Glutamatergic neuron (in vitro differentiated cells): Measurements from ENCODE around the gene ETS1. TPM values are rescaled to one million over a fixed set of nuclear protein-coding genes. Genes with fewer than 3 reads are reported as not detected.

Source experiments
- DNase-seq: peaks from one replicate; pipeline ENCODE4 v3.0.0; 2022
- H3K27ac Mint-ChIP-seq: one replicate; pipeline ENCODE4 v1.8.0; 2020; ENCODE audit warnings: mild to moderate bottlenecking, mixed read lengths, inconsistent platforms; ENCODE audit not compliant: unreplicated experiment
- H3K27me3 Mint-ChIP-seq: one replicate; pipeline ENCODE4 v1.8.0; 2020; ENCODE audit warnings: mild to moderate bottlenecking, moderate library complexity, mixed read lengths, inconsistent platforms; ENCODE audit not compliant: unreplicated experiment
- H3K36me3 Mint-ChIP-seq: one replicate; pipeline ENCODE4 v1.8.0; 2020; ENCODE audit warnings: mild to moderate bottlenecking, mixed read lengths, inconsistent platforms; ENCODE audit not compliant: unreplicated experiment
- H3K4me1 Mint-ChIP-seq: one replicate; pipeline ENCODE4 v1.8.0; 2020; ENCODE audit warnings: mild to moderate bottlenecking, low read depth, mixed read lengths, inconsistent platforms; ENCODE audit not compliant: unreplicated experiment
- H3K4me3 Mint-ChIP-seq: one replicate; pipeline ENCODE4 v1.8.0; 2020; ENCODE audit warnings: mild to moderate bottlenecking, mixed read lengths, inconsistent platforms; ENCODE audit not compliant: unreplicated experiment
- H3K9me3 Mint-ChIP-seq: one replicate; pipeline ENCODE4 v1.8.0; 2020; ENCODE audit warnings: mild to moderate bottlenecking, moderate library complexity, mixed read lengths, inconsistent platforms; ENCODE audit not compliant: unreplicated experiment
- CTCF ChIP-seq: fragments of 200-600 bp; sonication (generic); IDR thresholded peaks from one replicate; pipeline ENCODE4 v1.5.0; 2021; ENCODE audit not compliant: partially characterized antibody, unreplicated experiment
- total RNA-seq: library from RNA; stranded (reverse); fragmentation: NEBNext Ultra II Directional; extraction: Animal tissue kit (Norgen Biotek cat#: 25700); gene quantifications from one replicate; pipeline ENCODE4 v1.2.1, GENCODE V29; 2021; ENCODE audit not compliant: unreplicated experiment

ETS1 gene
- total RNA-seq, 1 donor from 2014 or later = 1.0 TPM

GRCh38 chr11:128615076-128615475, 27.7 kb upstream of the ETS1 start:
- no peak for DNase-seq
- TF ChIP-seq CTCF = no peak
- Mint-ChIP-seq H3K4me3 (no peak overlapping the region), H3K27ac (no peak overlapping the region), H3K4me1 (peaks cover 8% of the 10 kb centered on the region), H3K27me3 (peaks cover 9% of the 10 kb centered on the region), H3K36me3 (no peaks in the 10 kb centered on the region), H3K9me3 (peaks cover 6% of the 10 kb centered on the region)

GRCh38 chr11:128614026-128614425, 26.7 kb upstream of the ETS1 start:
- Mint-ChIP-seq H3K4me3 (no peak overlapping the region), H3K9me3 (peaks cover 6% of the 10 kb centered on the region), H3K27ac (no peak overlapping the region), H3K36me3 (no peaks in the 10 kb centered on the region), H3K4me1 (peaks cover 12% of the 10 kb centered on the region), H3K27me3 (peaks cover 8% of the 10 kb centered on the region)
- DNase-seq = no peak
- no peak for TF ChIP-seq CTCF

GRCh38 chr11:128613300-128613995, 26.1 kb upstream of the ETS1 start:
- Mint-ChIP-seq H3K27ac (no peak overlapping the region), H3K4me1 (peaks cover 15% of the 10 kb centered on the region), H3K4me3 (no peak overlapping the region), H3K36me3 (no peaks in the 10 kb centered on the region), H3K9me3 (peaks cover 4% of the 10 kb centered on the region), H3K27me3 (peaks cover 5% of the 10 kb centered on the region)
- no peak for DNase-seq
- TF ChIP-seq CTCF = no peak

- TF ChIP-seq CTCF = no peak
- Mint-ChIP-seq H3K27ac (no peak overlapping the region), H3K9me3 (peaks cover 3% of the 10 kb centered on the region), H3K36me3 (no peaks in the 10 kb centered on the region), H3K27me3 (peaks cover 4% of the 10 kb centered on the region), H3K4me1 (peaks cover 15% of the 10 kb centered on the region), H3K4me3 (peak overlapping the region; percentile 35)
- DNase-seq = no peak
Measured at GRCh38 chr11:128610721-128611617, 23.6 kb upstream of the ETS1 start.

- Mint-ChIP-seq H3K4me3 (peak overlapping the region; percentile 37), H3K9me3 (peaks cover 2% of the 10 kb centered on the region), H3K27ac (peak overlapping the region; percentile 23), H3K4me1 (peaks cover 15% of the 10 kb centered on the region), H3K36me3 (no peaks in the 10 kb centered on the region), H3K27me3 (peaks cover 4% of the 10 kb centered on the region)
- no peak for TF ChIP-seq CTCF
- no peak for DNase-seq
Measured at GRCh38 chr11:128609785-128610184, 22.4 kb upstream of the ETS1 start.
